Measurements from ENCODE around the gene ZNF573.

- no peak for TF ChIP-seq POLR2A (IDR thresholded peaks at IDR 0.05; ENCODE audit: low read depth, low read length)
- TF ChIP-seq TAF1 (IDR thresholded peaks at IDR 0.05; ENCODE audit: borderline replicate concordance, low read depth, low read length), result no peak
- no peak for TF ChIP-seq POLR2AphosphoS5 (IDR thresholded peaks at IDR 0.05; ENCODE audit: low read depth, low read length)
These were observed 61.1 kb downstream of the ZNF573 start for GRCh38 chr19:37718304-37718703.

All from GM12892 (cell line).